Left forelimb (tissue), 1 donor: ENCODE results near the gene MAP3K20.
"Not testable (repeated sequence)": the region's sequence is repeated elsewhere in the genome, so short reads cannot be mapped to it uniquely, and the experiment has no call there.

Experiments
- DNase-seq: peaks from one replicate; pipeline ENCODE4 v3.0.0-alpha.2; 2018; ENCODE audit warnings: low spot score

Gene MAP3K20

DNA sequence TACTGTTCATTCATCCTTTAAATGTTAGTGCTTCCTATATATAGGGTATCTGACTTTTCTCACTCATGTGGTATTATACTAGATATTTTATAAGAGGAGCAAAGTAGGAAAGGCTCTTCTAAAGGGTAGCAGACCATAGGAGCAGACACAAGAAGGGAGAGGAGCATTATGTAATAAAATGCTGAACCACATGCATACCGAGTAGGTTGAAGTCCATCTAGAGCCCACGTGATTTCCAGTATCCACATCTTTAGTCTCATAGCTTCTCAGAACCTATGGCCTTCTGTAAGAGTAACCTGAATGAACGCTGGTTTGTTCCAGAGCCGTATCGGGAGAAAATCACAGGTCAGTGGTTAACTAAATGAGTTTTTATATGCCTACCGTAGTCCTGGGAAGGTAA lies 85.9 kb downstream of the MAP3K20 start:
- DNase-seq: no peak

- DNase-seq: not testable (repeated sequence)
Observed at GRCh38 chr2:173163357-173163756, 87.7 kb downstream of the MAP3K20 start.

DNA sequence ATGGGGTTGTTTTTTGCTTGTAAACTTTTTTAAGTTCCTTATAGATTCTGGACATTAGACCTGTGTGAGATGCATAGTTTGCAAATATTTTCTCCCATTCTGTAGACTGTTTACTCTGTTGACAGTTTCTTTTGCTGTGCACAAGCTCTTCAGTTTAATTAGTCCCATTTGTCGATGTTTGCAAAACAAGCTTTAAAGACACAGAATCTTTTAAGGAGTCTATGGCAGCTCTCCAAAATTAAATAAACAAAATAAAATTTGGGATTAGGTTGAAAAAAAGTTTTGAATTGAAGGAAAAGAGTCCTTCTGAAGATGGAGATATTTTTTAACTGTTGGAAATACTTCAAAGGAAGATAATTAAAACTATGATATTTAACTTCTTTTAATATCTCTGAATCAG lies 88.8 kb downstream of the MAP3K20 start:
- DNase-seq: no peak

DNA sequence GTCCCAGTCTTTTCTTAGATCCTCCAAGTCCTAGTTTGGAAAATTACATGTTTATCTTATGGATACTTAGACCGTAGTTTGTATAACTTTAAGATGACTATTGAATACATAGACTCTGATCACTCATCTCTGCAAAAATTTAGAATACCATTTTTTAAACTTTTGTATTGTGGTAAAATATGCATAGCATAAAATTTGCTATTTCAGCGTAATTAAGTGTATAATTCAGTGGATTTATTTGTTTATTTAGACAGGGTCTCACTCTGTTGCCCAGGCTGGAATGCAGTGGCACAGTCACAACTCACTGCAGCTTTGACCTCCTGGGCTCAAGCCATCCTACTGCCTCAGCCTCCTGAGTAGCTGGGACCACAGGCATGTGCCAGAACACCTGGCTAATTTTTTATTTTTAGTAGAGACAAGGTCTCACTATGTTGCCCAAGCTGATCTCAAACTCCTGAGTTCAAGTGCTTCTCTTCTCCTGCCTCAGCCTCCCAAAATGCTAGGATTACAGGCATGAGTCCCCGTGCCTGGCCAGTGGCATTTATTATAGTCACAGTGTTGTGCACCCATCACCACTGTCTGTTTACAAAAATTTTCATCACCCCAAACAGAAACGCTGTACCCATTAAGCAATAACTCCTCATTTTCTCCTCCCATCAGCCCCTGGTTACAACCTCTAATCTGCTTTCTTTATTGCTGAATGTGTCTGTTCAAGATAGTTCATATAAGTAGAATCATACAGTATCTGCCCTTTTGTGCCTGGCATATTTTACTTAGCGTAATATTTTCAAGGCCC lies 90.0 kb downstream of the MAP3K20 start:
- DNase-seq: no peak

DNA sequence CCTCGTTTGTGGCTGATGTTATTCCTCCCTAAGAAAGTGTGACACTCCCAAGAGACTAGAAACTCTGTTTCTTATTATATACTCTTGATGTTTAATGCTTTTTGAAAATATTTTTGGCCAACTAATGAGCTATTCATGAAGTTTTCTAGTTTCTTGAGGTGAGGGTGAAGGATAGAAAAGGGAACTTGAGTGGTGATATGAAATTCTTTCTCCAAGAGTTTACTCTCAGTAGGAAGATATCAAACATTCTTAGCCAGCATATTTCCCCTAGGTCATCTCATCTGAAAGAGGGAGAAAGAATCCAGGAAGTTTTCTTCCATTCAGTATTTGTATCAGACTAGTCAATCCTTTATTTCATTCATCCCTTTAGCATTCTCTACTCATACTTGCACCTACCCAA lies 95.7 kb downstream of the MAP3K20 start:
- no peak for DNase-seq

DNA sequence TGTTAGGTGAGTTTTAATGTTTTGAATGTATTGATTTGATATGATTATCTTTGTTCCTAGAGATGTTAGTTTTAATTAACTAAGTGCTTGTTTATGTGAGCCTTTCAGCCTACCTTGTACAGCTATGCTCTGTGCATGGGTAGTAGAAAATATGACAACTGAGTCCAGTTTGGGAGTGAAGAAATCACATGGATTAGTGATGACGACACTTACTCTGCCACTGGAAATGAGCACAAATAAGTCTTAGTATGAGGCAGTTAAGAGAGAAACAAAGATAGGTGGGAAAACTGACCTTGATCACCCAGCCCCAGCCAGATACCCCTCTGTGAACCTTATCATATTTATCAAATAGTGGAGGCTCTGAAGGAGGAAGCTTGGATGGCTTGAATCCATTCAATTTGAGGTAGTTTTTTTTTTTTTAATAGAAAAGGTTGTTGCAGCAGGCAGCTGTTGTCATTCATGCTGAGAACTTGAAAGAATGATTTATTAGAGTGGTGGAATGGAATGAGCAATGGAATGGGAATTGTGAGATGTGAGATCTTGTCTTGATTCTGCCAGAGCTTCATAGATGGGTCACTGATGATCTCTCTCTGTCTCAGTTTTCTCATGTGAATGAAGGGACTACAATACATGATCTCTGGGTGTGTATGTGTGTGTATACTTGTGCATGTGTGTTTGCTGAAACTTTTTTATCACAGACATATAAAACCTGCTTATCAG lies 96.4 kb downstream of the MAP3K20 start:
- DNase-seq: no peak

GRCh38 chr2:173174339-173174738 lies 98.7 kb downstream of the MAP3K20 start:
- not testable (repeated sequence) for DNase-seq

- no peak for DNase-seq
Observed at GRCh38 chr2:173175222-173175621, 99.6 kb downstream of the MAP3K20 start.

DNA sequence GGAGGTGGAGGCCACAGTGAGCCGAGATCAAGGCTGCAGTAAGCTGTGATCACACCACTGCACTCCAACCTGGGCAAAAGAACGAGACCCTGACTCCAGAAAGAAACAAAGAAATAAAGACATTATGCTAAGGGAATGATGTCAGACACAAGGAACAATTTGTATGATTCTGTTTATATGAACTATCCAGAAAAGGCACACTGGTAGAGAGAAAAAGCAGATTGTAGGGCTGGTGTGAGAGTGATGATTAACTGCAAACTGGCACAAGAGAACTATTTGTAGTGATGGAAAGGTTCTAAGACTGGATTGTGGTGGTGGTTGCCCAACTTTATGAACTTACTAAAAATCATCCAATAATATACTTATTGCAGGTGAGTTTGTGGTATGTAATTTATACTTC lies 106.3 kb downstream of the MAP3K20 start:
- no peak for DNase-seq

- no peak for DNase-seq
Observed at GRCh38 chr2:173184031-173185004, 108.7 kb downstream of the MAP3K20 start.

DNA sequence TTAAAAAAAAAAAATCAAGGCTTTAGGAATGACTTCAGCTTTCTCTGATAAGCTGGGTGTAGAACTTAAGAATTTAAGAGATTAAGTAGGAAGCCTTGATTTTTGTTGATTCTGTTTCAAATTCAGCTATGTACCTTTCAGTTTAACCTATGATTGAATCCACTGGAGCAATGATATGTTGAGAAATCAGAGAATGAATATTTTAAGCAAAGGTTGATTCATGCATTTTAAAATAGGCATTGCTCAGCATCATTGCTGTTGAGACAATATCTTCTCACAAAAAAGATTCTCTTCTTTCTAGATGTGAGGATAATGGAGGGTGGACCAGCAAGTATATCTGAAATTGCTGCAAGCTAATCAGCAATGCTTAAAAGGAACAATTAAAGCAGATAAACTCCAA lies 109.8 kb downstream of the MAP3K20 start:
- no peak for DNase-seq

DNA sequence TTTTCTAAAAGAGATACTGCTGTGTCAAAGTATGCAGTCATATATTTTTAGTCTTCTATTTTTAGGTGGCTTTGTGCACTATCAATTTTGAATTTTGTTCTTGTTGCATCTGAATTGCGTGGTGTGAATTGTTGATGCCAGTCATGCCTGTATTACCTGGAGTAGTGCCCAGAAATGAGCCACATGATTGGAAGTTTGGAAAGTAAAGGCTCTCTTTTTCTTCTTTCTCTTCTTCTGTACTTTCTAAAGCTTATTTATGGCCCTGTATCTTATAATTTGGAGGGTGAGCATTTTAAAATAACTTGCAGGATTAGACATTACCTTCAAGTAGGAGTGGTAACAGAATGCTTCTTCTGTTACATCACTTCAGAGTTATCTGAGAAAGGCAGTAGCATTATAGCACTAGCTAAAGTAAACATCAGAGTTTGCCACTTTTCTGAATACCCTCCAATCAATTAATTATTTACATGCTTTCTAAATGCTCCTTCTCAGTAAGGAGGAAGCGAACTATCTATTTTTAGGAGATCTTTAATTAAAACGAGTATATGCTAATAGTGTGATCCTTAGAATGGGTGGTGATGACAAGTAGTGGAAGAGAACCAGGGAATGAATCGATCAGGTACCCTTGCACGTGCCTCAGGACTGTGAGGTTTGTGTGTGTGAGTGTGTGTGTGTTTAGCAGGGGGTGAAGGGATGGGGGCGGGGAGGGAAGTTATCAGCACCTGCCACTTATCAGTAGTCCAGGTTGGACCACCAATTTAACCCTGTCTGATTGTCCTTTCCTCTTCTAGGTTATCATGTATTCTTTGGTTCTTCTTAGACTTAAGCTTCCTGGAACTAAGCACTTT lies 112.5 kb downstream of the MAP3K20 start:
- no peak for DNase-seq

GRCh38 chr2:173191601-173192000 lies 116.0 kb downstream of the MAP3K20 start:
- no peak for DNase-seq

DNA sequence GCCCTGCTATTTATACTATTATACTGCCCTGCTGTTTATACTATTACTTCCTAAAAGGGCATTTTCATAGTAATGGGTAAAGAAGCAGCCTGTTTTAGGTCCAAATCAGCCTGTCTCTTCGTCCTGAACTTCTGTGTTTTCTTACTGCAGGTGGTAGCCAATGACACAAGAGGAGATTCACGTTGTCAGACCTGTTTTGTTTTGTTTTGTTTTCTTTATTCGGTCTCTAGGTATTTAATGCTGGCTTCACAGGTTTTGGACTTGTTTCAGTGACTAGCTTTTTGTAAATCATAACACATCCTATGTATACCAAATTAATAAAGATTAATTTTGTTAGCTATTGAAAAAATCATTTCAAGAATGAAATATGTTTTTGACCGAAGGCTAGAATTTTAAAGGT lies 116.4 kb downstream of the MAP3K20 start:
- no peak for DNase-seq

- DNase-seq: no peak
Observed at GRCh38 chr2:173193925-173194324, 118.3 kb downstream of the MAP3K20 start.

DNA sequence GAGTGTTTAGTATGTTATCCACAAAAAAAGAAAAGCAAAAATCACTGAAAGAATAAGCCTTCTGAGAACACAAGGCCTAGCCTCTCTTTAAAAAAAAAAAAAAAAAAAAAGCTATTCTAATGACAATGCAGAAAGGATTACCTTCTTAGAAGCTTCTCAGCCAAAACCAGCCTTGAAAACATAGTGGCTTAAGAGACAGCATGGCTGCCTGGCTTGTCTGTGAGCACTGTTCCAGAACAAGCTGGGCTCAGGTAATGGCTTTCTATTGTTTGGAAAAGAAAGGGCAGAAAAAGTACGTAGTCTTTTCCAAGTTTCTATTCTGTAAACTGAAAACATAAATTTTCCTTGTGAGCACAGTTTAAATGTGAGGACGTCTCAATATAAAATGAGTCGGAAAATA lies 119.5 kb downstream of the MAP3K20 start:
- no peak for DNase-seq

DNA sequence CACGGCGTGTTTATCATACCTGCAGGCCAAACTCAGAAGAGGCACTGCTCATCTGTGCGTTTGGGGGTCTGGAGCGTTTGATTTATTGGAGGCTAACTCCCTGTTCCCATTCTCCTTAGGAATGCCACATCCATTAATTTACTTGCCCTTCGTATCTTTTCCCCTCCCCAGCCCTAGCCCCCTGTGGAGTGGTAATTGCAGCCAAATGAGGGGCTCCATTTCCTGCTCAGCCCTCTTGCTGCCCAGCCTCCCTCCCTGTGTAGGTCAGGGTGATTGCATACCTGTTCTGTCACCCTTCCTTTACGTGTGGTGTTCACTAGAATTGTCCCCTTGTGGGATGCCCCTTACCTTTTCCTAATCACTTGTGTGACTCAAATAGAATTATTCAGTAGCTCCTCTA lies 120.4 kb downstream of the MAP3K20 start:
- DNase-seq: no peak

GRCh38 chr2:173196638-173197037 lies 121.0 kb downstream of the MAP3K20 start:
- no peak for DNase-seq

- no peak for DNase-seq
Observed at GRCh38 chr2:173198327-173198726, 122.7 kb downstream of the MAP3K20 start.

DNA sequence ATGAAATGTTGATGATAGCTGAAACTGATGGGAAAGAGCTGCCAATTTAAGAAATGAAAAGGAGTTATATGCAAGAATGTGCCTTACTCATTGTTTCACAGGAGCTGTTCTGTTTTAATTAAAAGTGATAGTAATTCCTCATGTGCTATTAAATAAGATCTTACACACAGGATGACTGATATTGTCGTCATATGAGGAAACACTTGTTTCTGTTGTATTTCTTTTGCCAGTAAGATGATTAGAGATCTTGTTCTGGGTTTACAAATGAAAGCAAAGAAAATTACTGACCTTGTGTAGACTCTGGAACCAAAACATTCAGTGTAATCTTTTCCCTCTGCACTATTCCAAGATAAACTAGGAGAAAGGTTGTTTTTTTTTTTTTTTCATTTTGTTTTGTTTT lies 123.6 kb downstream of the MAP3K20 start:
- DNase-seq: no peak

DNA sequence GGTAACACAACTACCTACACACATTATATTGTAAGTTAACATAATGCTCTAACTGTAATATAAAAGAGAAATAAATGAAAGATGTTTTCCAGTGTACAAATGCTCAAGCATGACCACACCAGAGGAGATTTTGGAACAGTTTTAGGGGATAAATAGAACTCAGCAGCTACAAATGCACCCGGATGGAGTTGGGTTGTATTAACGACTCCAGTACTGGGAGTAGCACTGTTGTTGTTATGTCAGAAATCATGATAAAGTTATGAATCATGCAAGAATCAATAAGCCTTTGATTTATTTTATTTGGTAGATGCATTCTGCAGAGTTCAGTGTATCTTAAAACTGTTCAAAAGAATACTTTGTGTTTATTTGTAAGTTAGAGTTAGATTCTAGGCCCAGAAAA lies 126.9 kb downstream of the MAP3K20 start:
- no peak for DNase-seq
